ENCODE data around the gene DBN1.

Gene DBN1

GRCh38 chr5:177496727-177497291, 23.4 kb upstream of the DBN1 start:
- Histone ChIP-seq H3K27ac (ENCODE audit: low read depth, low read length, severe bottlenecking) (peak overlapping the region; percentile 92), H3K36me3 (ENCODE audit: control insufficient read depth, insufficient read depth, low read length) (peaks cover 35% of the 10 kb centered on the region), H3K4me3 (ENCODE audit: extremely low read depth, insufficient read depth, low read length, poor library complexity, severe bottlenecking) (peak overlapping the region; percentile 75), H3K4me1 (ENCODE audit: control insufficient read depth, insufficient read depth, low read length, poor library complexity, severe bottlenecking) (peaks cover 60% of the 10 kb centered on the region), H3K9me3 (ENCODE audit: control insufficient read depth, low read length) (no peaks in the 10 kb centered on the region)
- 0 to 1% methylated on average over 14 of the region's 29 CpGs for WGBS, 2 experiments (ENCODE audit: insufficient coverage in 2 of 2)

GRCh38 chr5:177496070-177496726, 22.8 kb upstream of the DBN1 start:
- H3K9me3 ChIP-seq (ENCODE audit: control insufficient read depth, low read length), result no peaks in the 10 kb centered on the region
- H3K36me3 ChIP-seq (ENCODE audit: control insufficient read depth, insufficient read depth, low read length), result peaks cover 36% of the 10 kb centered on the region
- WGBS, 2 experiments (ENCODE audit: insufficient coverage in 2 of 2), result 6 to 7% methylated on average over 8 to 10 of the region's 12 CpGs
- peak overlapping the region; percentile 75 for H3K4me3 ChIP-seq (ENCODE audit: extremely low read depth, insufficient read depth, low read length, poor library complexity, severe bottlenecking)
- H3K4me1 ChIP-seq (ENCODE audit: control insufficient read depth, insufficient read depth, low read length, poor library complexity, severe bottlenecking), result peaks cover 60% of the 10 kb centered on the region
- H3K27ac ChIP-seq (ENCODE audit: low read depth, low read length, severe bottlenecking), result peak overlapping the region; percentile 92

- no peaks in the 10 kb centered on the region for H3K9me3 ChIP-seq (ENCODE audit: control insufficient read depth, low read length)
- H3K4me3 ChIP-seq (ENCODE audit: extremely low read depth, insufficient read depth, low read length, poor library complexity, severe bottlenecking), result peak overlapping the region; percentile 75
- peaks cover 44% of the 10 kb centered on the region for H3K36me3 ChIP-seq (ENCODE audit: control insufficient read depth, insufficient read depth, low read length)
- H3K27ac ChIP-seq (ENCODE audit: low read depth, low read length, severe bottlenecking), result peak overlapping the region; percentile 92
- whole genome bisulfite sequencing, 2 experiments (ENCODE audit: insufficient coverage in 2 of 2), result 38 to 41% methylated on average over 12 of the region's 14 CpGs
- H3K4me1 ChIP-seq (ENCODE audit: control insufficient read depth, insufficient read depth, low read length, poor library complexity, severe bottlenecking), result peaks cover 59% of the 10 kb centered on the region
Observed at GRCh38 chr5:177495243-177496060, 22.0 kb upstream of the DBN1 start.

DNA sequence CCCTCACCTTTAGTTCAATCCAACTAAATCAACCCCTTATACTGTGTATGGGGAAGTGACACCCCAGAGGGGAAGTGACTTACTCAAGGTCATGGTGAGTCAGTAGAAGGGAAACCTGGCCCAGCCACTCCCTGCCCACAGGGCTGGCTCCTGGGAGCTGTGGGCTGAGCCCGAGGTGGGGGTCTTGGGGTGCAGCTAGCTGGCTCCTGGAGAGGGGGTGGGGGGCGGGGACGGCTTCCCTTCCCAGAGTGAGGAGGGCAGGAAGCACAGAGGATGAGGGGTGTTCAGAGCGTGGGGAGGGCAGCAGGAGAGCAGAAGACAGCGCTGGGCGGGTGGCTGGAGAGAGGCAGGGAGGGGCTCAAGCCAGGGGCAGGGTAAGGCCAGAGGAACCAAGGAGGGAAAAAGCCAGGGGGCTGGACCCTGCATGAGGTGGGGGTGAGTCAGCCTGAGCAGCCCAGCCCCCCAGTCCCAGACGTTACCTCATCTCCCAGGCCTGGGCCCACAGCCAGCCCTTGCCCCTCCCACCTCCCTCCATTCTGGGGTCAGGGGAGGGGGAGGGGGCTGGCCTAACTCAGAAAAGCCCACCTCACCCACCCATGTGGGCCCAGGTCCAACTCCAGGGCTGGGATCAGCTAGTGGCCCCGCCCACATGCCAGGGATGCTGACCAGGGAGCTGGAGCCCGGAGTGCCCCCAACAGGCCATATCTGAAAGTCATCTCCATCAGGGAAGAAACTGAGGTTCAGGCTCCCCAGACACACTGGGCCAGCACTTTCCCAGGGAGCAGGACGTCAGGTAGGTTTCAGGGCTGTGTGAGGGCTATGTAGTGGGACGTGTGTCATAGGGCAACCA, 21.1 kb upstream of the DBN1 start:
- 41 to 57% methylated on average over 5 to 7 of the region's 11 CpGs for WGBS, 2 experiments (ENCODE audit: insufficient coverage in 2 of 2)

DNA sequence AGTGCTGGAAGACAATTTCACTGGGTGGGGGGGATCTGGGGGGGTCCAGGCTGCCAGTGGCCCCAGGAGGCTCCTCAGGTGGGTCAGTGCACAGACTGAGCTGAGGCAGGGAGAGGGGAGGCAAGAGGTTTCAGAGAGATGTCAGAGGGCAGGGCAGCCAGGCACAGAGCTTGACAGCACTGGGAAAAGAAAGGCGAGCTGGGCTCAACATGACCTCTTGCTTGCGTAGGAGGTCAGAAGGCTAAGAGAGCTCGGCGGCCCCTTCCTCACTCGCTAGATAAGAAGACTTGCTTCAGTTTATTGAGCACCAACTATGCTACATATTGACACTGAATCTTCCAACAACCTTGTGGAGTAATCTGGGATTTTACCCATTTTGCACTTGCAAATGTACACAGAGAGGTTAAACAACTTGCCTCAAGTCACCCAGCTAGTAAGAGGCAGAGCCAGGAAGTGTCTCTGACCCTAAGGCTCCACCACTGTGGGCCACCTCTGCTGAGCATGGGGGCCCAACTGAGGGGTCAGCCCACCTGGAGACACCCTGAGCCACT, 20.4 kb upstream of the DBN1 start:
- peak overlapping the region; percentile 92 for H3K27ac ChIP-seq (ENCODE audit: low read depth, low read length, severe bottlenecking)
- H3K4me3 ChIP-seq (ENCODE audit: extremely low read depth, insufficient read depth, low read length, poor library complexity, severe bottlenecking), result no peak overlapping the region
- H3K4me1 ChIP-seq (ENCODE audit: control insufficient read depth, insufficient read depth, low read length, poor library complexity, severe bottlenecking), result peaks cover 52% of the 10 kb centered on the region
- 94 to 100% methylated on average over 5 of the region's 5 CpGs for WGBS, 2 experiments (ENCODE audit: insufficient coverage in 2 of 2)
- H3K9me3 ChIP-seq (ENCODE audit: control insufficient read depth, low read length), result no peaks in the 10 kb centered on the region
- H3K36me3 ChIP-seq (ENCODE audit: control insufficient read depth, insufficient read depth, low read length), result peaks cover 59% of the 10 kb centered on the region

More for the DNA sequence above, 21.1 kb upstream of the DBN1 start:
- peak overlapping the region; percentile 75 for H3K4me3 ChIP-seq (ENCODE audit: extremely low read depth, insufficient read depth, low read length, poor library complexity, severe bottlenecking)
- H3K27ac ChIP-seq (ENCODE audit: low read depth, low read length, severe bottlenecking), result peak overlapping the region; percentile 92
- peaks cover 52% of the 10 kb centered on the region for H3K36me3 ChIP-seq (ENCODE audit: control insufficient read depth, insufficient read depth, low read length)
- peaks cover 54% of the 10 kb centered on the region for H3K4me1 ChIP-seq (ENCODE audit: control insufficient read depth, insufficient read depth, low read length, poor library complexity, severe bottlenecking)
- H3K9me3 ChIP-seq (ENCODE audit: control insufficient read depth, low read length), result no peaks in the 10 kb centered on the region

DNA sequence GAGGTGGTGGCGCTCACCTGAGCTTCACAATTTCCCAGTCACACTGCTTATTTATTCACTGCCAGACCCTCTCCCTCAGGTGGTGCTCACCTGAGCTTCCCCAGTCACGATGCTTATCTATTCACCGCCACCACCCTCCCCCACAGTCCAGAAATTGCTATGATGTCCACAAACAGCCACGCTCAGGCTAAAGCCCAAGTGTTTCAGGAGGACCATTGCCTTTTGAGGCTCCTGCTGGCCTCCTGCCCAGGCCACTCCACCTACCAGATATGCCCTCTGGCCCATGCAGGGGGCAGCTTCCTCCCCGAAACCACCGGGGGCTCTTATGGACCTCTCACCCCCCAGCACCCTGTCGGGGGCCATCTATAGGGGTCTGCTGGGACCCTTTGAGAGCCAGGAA, 19.4 kb upstream of the DBN1 start:
- WGBS, 2 experiments (ENCODE audit: insufficient coverage in 2 of 2), result 86 to 95% methylated on average over 6 to 7 of the region's 7 CpGs

DNA sequence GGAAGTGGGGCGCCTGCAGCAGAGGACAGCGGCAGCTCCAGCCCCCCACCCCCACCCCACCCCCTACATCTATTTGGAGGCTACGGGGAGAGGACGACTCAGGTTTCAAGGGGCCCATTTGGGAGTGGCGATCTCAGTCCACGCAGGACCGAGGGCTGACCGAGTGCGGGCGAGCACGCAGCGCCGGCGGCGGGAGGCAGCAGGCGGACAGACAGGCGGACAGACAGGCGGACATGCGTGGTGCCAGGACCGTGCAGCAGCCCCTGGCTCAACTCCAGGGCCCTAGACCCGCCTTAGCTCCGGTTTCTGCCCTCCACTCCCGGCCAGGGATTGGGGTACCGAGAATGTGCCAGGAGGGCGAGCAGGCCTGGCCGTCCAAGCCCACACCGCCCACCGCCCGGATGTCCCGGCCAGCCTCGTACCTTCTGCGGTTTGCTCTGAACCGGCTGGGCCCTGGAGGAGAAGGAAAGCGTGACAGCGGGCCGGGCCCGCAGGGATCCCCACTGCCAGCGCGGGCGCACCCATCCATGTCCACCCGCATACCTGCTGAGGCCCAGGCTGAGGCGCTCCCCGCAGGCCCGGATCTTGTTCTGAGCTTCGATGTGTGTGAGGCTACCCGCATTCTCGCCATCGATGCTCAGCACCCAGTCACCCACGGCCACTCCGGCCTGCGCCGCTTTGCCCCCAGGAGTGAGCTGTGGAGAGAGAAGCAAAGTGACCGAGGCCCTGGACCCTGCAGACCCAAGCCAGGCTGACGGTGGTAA, 18.7 kb upstream of the DBN1 start:
- H3K4me3 ChIP-seq (ENCODE audit: extremely low read depth, insufficient read depth, low read length, poor library complexity, severe bottlenecking), result no peak overlapping the region
- H3K36me3 ChIP-seq (ENCODE audit: control insufficient read depth, insufficient read depth, low read length), result peaks cover 76% of the 10 kb centered on the region
- H3K9me3 ChIP-seq (ENCODE audit: control insufficient read depth, low read length), result no peaks in the 10 kb centered on the region
- WGBS, 2 experiments (ENCODE audit: insufficient coverage in 2 of 2), result 95 to 96% methylated on average over 36 to 51 of the region's 54 CpGs
- H3K27ac ChIP-seq (ENCODE audit: low read depth, low read length, severe bottlenecking), result no peak overlapping the region
- H3K4me1 ChIP-seq (ENCODE audit: control insufficient read depth, insufficient read depth, low read length, poor library complexity, severe bottlenecking), result peaks cover 46% of the 10 kb centered on the region

More for the DNA sequence above, 19.4 kb upstream of the DBN1 start:
- Histone ChIP-seq H3K27ac (ENCODE audit: low read depth, low read length, severe bottlenecking) (no peak overlapping the region), H3K36me3 (ENCODE audit: control insufficient read depth, insufficient read depth, low read length) (peaks cover 70% of the 10 kb centered on the region), H3K9me3 (ENCODE audit: control insufficient read depth, low read length) (no peaks in the 10 kb centered on the region), H3K4me1 (ENCODE audit: control insufficient read depth, insufficient read depth, low read length, poor library complexity, severe bottlenecking) (peaks cover 46% of the 10 kb centered on the region), H3K4me3 (ENCODE audit: extremely low read depth, insufficient read depth, low read length, poor library complexity, severe bottlenecking) (no peak overlapping the region)

DNA sequence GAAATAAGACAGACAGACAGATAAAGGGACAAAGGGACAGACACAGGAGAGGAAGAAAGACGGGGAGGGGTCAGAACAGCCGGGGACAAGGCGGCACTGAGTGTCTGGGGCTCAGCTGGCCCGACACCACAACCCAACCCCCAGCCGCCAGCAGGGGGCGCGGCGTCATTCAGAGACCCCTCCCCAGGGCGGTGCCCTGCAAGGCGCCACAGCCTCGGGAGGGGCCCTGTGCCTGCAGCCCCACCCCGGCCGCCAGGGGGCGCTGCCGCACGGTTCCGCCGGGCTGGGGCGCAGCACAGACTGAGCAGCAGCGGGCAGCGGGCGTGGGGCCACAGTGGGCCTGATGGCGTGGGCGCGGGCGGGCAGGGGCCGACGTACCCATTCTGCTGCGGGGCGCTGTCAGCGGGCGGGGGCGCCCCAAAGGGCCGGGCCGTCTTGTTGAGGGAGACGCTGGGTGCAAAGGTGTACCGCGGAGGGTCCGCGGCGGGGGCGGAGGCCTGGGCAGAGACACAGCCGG, 18.1 kb upstream of the DBN1 start:
- H3K4me1 ChIP-seq (ENCODE audit: control insufficient read depth, insufficient read depth, low read length, poor library complexity, severe bottlenecking), result peaks cover 46% of the 10 kb centered on the region
- peaks cover 80% of the 10 kb centered on the region for H3K36me3 ChIP-seq (ENCODE audit: control insufficient read depth, insufficient read depth, low read length)
- H3K27ac ChIP-seq (ENCODE audit: low read depth, low read length, severe bottlenecking), result no peak overlapping the region
- no peaks in the 10 kb centered on the region for H3K9me3 ChIP-seq (ENCODE audit: control insufficient read depth, low read length)
- 23 to 33% methylated on average over 11 to 28 of the region's 43 CpGs for WGBS, 2 experiments (ENCODE audit: insufficient coverage in 2 of 2)
- H3K4me3 ChIP-seq (ENCODE audit: extremely low read depth, insufficient read depth, low read length, poor library complexity, severe bottlenecking), result no peak overlapping the region

DNA sequence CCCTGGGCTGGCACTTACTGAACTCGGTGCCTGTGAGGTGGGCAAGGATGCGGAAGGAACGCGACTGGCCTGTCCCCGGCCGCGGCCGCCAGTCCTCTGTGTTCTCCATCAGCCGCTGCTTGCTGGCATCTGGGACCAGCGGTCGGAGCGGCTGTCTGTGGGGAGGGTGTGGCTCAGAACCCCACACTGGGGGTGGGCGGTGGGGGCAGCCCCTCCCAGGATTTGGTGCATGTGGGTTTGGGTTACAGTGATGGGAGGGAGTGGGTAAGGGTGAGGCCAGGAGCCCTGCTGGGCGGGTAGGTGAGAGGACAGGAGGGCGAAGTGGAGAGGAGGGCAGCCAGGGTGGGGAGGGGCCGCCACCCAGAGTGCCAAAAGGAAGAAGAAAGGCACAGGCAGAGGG, 17.6 kb upstream of the DBN1 start:
- peaks cover 82% of the 10 kb centered on the region for H3K36me3 ChIP-seq (ENCODE audit: control insufficient read depth, insufficient read depth, low read length)
- WGBS, 2 experiments (ENCODE audit: insufficient coverage in 2 of 2), result 88 to 98% methylated on average over 5 to 16 of the region's 16 CpGs

More for the DNA sequence above, 17.6 kb upstream of the DBN1 start:
- Histone ChIP-seq H3K9me3 (ENCODE audit: control insufficient read depth, low read length) (no peaks in the 10 kb centered on the region), H3K4me1 (ENCODE audit: control insufficient read depth, insufficient read depth, low read length, poor library complexity, severe bottlenecking) (peaks cover 46% of the 10 kb centered on the region), H3K4me3 (ENCODE audit: extremely low read depth, insufficient read depth, low read length, poor library complexity, severe bottlenecking) (no peak overlapping the region), H3K27ac (ENCODE audit: low read depth, low read length, severe bottlenecking) (no peak overlapping the region)
